ENCODE measurements around the gene CAT.

CAT gene

GRCh38 chr11:34481307-34481706 is 42.6 kb downstream of the CAT start:
- no peak overlapping the region for H3K27ac ChIP-seq (ENCODE audit: low read depth, low read length)
- no peak overlapping the region for H3K4me3 ChIP-seq (ENCODE audit: low read length)
- no peaks in the 10 kb centered on the region for H3K9me2 ChIP-seq (replicated peaks; ENCODE audit: control insufficient read depth, low read length)
- H4K20me1 ChIP-seq (ENCODE audit: control insufficient read depth, insufficient read depth, low read depth, low read length): no peaks in the 10 kb centered on the region
- H3K27me3 ChIP-seq (ENCODE audit: control insufficient read depth, low read length): peaks cover 12% of the 10 kb centered on the region; the same call in 1 of the 2 replicates
- H3K9me3 ChIP-seq (ENCODE audit: control insufficient read depth, insufficient read depth, low read length): no peaks in the 10 kb centered on the region
- no peaks in the 10 kb centered on the region for H3K4me1 ChIP-seq (ENCODE audit: control insufficient read depth, low read length)
- no peaks in the 10 kb centered on the region for H3K36me3 ChIP-seq (ENCODE audit: control insufficient read depth, low read length)
- H3F3A ChIP-seq (ENCODE audit: control insufficient read depth, insufficient read depth): no peaks in the 10 kb centered on the region
- no peak overlapping the region for H3K4me2 ChIP-seq (ENCODE audit: low read length)
- TF ChIP-seq CTCF (IDR thresholded peaks at IDR 0.05; ENCODE audit: low read depth, low read length, poor library complexity, severe bottlenecking) (no peak), EZH2phosphoT487 (IDR thresholded peaks at IDR 0.05; ENCODE audit: borderline replicate concordance, low read length) (no peak)
- no peaks in the 10 kb centered on the region for H3K79me2 ChIP-seq (ENCODE audit: control insufficient read depth, low read length)

- Histone ChIP-seq H4K20me1 (ENCODE audit: control insufficient read depth, insufficient read depth, low read depth, low read length) (no peaks in the 10 kb centered on the region), H3K4me1 (ENCODE audit: control insufficient read depth, low read length) (no peaks in the 10 kb centered on the region), H3K4me3 (ENCODE audit: low read length) (no peak overlapping the region), H3K9me3 (ENCODE audit: control insufficient read depth, insufficient read depth, low read length) (no peaks in the 10 kb centered on the region), H3K36me3 (ENCODE audit: control insufficient read depth, low read length) (no peaks in the 10 kb centered on the region), H3K9me2 (replicated peaks; ENCODE audit: control insufficient read depth, low read length) (no peaks in the 10 kb centered on the region), H3K27ac (ENCODE audit: low read depth, low read length) (no peak overlapping the region), H3F3A (ENCODE audit: control insufficient read depth, insufficient read depth) (no peaks in the 10 kb centered on the region), H3K4me2 (ENCODE audit: low read length) (no peak overlapping the region), H3K79me2 (ENCODE audit: control insufficient read depth, low read length) (no peaks in the 10 kb centered on the region), H3K27me3 (ENCODE audit: control insufficient read depth, low read length) (peaks cover 8% of the 10 kb centered on the region; the same call in 1 of the 2 replicates)
- TF ChIP-seq CTCF (IDR thresholded peaks at IDR 0.05; ENCODE audit: low read depth, low read length, poor library complexity, severe bottlenecking) (no peak), EZH2phosphoT487 (IDR thresholded peaks at IDR 0.05; ENCODE audit: borderline replicate concordance, low read length) (no peak)
Measured at GRCh38 chr11:34483106-34483874, 44.6 kb downstream of the CAT start.

GRCh38 chr11:34487430-34487829 is 48.7 kb downstream of the CAT start:
- Histone ChIP-seq H3K9me2 (replicated peaks; ENCODE audit: control insufficient read depth, low read length) (no peaks in the 10 kb centered on the region), H3K36me3 (ENCODE audit: control insufficient read depth, low read length) (no peaks in the 10 kb centered on the region), H3K4me1 (ENCODE audit: control insufficient read depth, low read length) (no peaks in the 10 kb centered on the region), H3K9me3 (ENCODE audit: control insufficient read depth, insufficient read depth, low read length) (no peaks in the 10 kb centered on the region), H3K4me2 (ENCODE audit: low read length) (no peak overlapping the region), H4K20me1 (ENCODE audit: control insufficient read depth, insufficient read depth, low read depth, low read length) (no peaks in the 10 kb centered on the region), H3F3A (ENCODE audit: control insufficient read depth, insufficient read depth) (no peaks in the 10 kb centered on the region), H3K27me3 (ENCODE audit: control insufficient read depth, low read length) (no peaks in the 10 kb centered on the region), H3K27ac (ENCODE audit: low read depth, low read length) (no peak overlapping the region), H3K4me3 (ENCODE audit: low read length) (no peak overlapping the region), H3K79me2 (ENCODE audit: control insufficient read depth, low read length) (no peaks in the 10 kb centered on the region)
- TF ChIP-seq EZH2phosphoT487 (IDR thresholded peaks at IDR 0.05; ENCODE audit: borderline replicate concordance, low read length) (no peak), CTCF (IDR thresholded peaks at IDR 0.05; ENCODE audit: low read depth, low read length, poor library complexity, severe bottlenecking) (no peak)
